Measurements from ENCODE around the gene ZC3H15.

The ZC3H15 gene

DNA sequence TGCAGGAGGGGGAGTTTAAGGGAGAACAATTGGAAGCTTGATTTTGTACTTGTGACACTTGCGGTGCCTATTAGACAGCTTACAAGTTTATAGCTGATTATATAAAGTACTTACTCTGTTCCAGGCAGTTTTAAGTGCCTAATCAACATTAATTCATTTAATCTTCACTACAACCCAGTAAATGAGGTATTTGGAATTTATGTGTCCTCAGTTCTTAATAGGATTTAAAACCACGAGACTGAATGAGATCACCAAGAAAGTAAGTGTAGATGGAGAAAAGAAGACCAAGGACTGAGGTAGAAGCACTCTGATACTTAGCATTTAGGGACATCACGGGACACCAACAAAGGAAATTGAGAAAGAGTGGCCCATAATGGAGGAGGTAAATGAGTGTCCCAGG is 49.8 kb downstream of the ZC3H15 start:
- in situ Hi-C loops (cut with MboI; ENCODE audit: low sequenced_read_pairs) = no loop called here

- in situ Hi-C loops (cut with MboI; ENCODE audit: low sequenced_read_pairs) = no loop called here
Observed at GRCh38 chr2:186537019-186537418, 51.0 kb downstream of the ZC3H15 start.

DNA sequence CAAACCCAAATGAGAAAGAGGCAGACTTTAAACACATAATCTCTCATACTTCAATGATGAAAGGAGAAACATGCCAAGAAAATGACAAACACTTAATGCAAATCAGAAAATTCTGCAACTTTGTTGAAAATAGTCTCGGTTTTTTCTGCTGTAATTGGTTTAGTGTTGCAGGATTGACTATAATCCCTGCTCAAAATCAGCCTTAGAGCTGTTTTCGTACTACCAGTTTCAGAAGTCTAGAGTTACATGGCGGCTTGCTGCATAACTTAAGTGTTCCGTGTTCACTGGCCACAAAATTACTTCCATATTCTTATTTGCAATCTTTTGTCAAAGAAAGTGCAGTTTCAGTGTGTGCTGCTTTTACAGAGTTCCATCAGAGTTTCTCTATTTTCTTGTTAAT is 54.9 kb downstream of the ZC3H15 start:
- in situ Hi-C loops (cut with MboI; ENCODE audit: low sequenced_read_pairs) = no loop called here

DNA sequence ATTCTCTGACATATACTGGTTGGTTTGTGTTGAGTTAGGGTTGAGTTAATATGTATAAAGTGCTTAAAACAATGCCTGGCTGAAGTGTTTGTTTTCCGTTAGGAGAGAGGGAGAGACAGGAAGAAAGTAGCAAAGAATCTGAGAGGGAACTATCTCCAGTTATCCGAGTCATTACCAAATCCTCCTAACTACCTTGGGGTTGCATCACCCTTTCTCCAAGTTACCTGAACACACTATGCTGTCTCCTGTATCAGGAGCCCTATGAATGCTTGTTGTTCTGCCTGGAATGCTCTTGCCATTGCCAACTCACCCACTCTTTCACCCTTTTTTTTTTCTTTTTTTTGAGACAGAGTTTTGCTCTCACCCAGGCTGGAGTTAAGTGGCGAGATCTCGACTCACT is 55.9 kb downstream of the ZC3H15 start:
- in situ Hi-C loops (cut with MboI; ENCODE audit: low sequenced_read_pairs) = no loop called here

DNA sequence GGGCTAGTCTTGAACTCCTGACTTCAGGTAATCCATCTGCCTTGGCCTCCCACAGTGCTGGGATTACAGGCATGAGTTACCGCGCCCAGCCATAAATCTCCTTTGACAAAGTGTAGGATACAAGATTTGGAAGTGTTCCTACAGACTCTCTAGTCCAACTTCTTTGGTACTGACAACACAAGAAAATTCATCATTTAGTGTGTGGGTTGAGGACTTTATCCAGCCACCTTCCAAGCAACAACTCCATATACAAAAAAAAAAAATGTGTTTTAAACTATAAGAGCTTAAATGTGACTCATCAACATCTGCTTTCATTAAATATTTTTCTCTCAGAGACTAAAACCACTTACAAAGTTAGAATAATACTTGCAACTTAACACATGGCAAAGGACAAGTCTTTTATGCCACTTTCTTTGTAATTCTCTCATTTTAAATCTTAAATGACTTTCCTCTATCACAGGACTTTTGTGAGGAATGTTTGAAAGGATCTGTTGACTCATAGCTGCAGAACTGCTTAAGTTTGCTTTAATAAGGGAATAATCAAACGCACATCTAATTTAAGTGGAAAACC is 57.6 kb downstream of the ZC3H15 start:
- in situ Hi-C loops (cut with MboI; ENCODE audit: low sequenced_read_pairs) = no loop called here

DNA sequence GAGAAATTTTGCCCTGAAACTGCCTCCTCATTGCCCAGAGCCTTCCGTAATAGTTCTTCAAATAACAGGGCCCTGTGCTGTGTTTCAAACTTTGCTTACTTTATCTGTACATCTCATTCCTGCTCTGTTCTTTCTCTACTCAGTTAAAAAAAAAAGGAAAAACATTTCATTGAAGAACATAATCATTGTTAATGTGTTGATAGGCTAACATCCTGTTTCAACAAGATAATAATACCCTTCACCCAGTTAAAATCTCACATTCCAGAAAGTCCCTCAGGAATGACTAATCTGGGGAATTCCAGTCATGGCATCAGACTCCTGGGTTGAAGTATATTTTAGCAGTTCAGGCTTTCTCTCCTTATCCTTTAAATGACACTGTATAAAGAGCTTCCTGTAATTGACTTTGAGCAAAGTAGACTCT is 58.2 kb downstream of the ZC3H15 start:
- in situ Hi-C loops (cut with MboI; ENCODE audit: low sequenced_read_pairs) = no loop called here

GRCh38 chr2:186546846-186547245 is 60.8 kb downstream of the ZC3H15 start:
- in situ Hi-C loops (cut with MboI; ENCODE audit: low sequenced_read_pairs) = no loop called here

DNA sequence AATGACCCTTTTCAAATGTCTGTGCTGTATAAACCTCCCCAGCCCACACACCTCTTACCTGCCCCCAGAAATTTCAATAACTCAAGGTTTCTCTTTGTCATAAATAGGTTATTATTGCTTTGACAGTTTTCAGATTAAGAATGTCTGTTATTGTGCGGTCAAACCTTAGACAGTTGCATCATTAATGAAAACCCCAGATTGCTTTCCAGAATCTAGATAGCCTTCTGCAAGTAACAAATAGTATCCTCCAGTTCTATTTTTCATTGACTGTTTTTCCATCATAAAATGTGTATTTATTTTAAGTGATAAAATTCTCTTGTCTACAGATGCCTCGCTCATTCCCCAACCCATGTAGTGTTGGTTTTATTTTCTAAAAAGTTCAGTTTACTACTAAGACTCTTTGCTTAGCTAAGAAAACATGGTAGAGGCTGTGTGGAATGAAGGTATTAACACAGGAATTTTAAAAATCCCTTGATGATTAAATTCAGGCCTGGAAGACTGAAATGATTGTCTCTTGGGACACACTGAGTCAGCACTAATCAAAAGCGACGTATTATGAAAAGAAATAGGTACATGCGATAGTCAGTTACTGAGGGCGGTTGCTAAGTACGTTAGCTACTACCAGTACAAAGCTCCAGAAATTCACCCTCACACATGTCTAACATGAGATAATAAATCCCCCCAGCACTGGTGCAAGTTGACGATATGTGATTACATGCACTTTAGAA is 65.4 kb downstream of the ZC3H15 start:
- in situ Hi-C loops (cut with MboI; ENCODE audit: low sequenced_read_pairs) = no loop called here

DNA sequence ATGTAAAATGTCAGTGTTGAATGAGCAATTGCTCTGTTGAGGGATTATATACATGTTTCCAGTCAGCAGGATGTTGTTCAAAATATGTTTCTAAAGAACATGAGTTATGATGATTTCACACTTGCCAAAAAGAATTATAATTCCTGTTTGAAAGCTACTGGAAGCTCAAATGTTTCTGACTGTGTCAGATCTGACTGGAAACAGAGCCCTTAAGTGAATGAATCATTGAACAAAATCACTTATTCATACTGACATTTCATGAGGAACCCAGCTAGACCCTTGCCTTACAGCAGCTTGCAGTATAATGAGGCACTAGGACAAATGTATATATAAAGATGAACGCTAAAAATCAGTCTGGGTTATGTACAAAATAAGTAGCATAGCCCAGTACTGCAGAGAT is 68.4 kb downstream of the ZC3H15 start:
- in situ Hi-C loops (cut with MboI; ENCODE audit: low sequenced_read_pairs) = no loop called here

GRCh38 chr2:186554850-186555671 is 69.0 kb downstream of the ZC3H15 start:
- in situ Hi-C loops (cut with MboI; ENCODE audit: low sequenced_read_pairs) = no loop called here

DNA sequence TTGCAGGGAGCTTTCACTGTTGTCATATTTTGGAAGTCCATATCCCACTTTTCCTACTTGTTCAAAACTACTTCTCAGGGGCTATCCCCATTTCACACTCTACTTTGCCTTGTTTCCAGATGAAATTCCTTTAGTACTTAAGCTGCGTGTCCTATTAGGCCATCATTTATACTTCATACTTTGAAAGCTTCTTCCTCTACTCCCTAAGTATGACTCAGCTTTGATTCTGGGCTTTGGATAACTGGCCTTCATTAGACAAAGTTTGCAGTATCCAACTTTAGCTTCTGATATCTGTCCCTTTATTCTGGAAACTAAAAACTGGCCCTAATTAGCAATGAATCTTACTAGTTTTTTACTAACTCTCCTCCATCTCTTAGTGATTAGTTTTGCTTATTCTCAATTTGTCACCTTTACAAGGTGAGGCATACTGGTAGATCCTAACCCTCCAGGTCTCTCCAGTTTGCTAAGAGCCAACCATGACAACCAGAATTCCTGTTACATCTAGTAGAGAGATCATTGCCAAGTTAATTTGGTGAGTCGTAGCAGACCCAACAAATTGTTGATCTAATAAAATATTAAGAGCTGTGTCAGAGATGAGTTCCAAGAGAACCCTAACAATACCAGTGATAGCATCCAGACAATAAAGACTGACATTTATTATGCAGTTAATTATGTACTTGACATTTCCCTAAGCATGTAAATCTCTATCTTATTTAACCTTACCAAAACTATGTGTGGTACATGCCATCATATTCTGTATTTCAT is 72.6 kb downstream of the ZC3H15 start:
- in situ Hi-C loops (cut with MboI; ENCODE audit: low sequenced_read_pairs) = no loop called here

All from hTERT RPE-1 (cell line).